SK-N-SH (cell line): ENCODE measurements around the gene TBC1D30. TPM values are rescaled to one million over a fixed set of nuclear protein-coding genes. Genes with fewer than 3 reads are reported as not detected.
A peak's percentile ranks its signal among the peaks of the same experiment; 100 is the strongest.

Source experiments
- CTCF ChIA-PET: fragments of 300-600, 350-600 bp; formaldehyde crosslinking; extraction: SDS; loops from one replicate; lab custom pipeline; 2021; lab: Yijun Ruan, JAX
- POLR2A ChIA-PET: fragments of 350-600 bp; sonication (Branson Sonifier 250); formaldehyde crosslinking; extraction: SDS; loops from one replicate; lab custom pipeline; 2020; ENCODE audit warnings: antibody characterized with exemption, inconsistent platforms; lab: Yijun Ruan, JAX
- DNase-seq: peaks from one replicate; pipeline ENCODE4 v3.0.0; 2012
- H2AFZ ChIP-seq: fragments of 200-600 bp; sonication (generic); 2 replicates; pipeline ENCODE4 v1.8.1; 2016; ENCODE audit warnings: antibody characterized with exemption, mild to moderate bottlenecking, low read depth
- H3F3A ChIP-seq: fragments of 200-600 bp; sonication (generic); replicated peaks from 2 replicates; pipeline ENCODE3; 2016; ENCODE audit warnings: antibody characterized with exemption, mild to moderate bottlenecking; ENCODE audit not compliant: insufficient read depth
- H3K27ac ChIP-seq, 2 experiments: fragments of 200-500 bp in 1 of 2; fragments of 200-600 bp in 1 of 2; sonication (Bioruptor generic) in 1 of 2; sonication (generic), shearing (Covaris generic) in 1 of 2; 2 replicates each; pipeline versions ENCODE4 v1.5.1 to v1.6.1; 2014 to 2016; ENCODE audit warnings: low read depth in 2 of 2, inconsistent platforms in 1 of 2, low read length in 1 of 2, mild to moderate bottlenecking in 1 of 2, mixed read lengths in 1 of 2
- H3K27me3 ChIP-seq: fragments of 200-600 bp; sonication (generic), shearing (Covaris generic); 2 replicates; pipeline ENCODE4 v1.6.1; 2016; ENCODE audit warnings: mixed run types; ENCODE audit not compliant: insufficient read depth
- H3K36me3 ChIP-seq, 2 experiments: fragments of 200-500 bp in 1 of 2; fragments of 200-600 bp in 1 of 2; sonication (Bioruptor generic) in 1 of 2; sonication (generic) in 1 of 2; replicated peaks in 1 of 2; 2 replicates each; pipeline versions ENCODE3 to v1.5.1; 2014 to 2016; ENCODE audit warnings: low read length in 1 of 2, mild to moderate bottlenecking in 1 of 2; ENCODE audit not compliant: insufficient read depth in 2 of 2, control insufficient read depth in 1 of 2
- H3K4me1 ChIP-seq, 2 experiments: fragments of 200-500 bp in 1 of 2; fragments of 200-600 bp in 1 of 2; sonication (Bioruptor generic) in 1 of 2; sonication (generic), shearing (Covaris generic) in 1 of 2; 2 replicates each; pipeline versions ENCODE4 v1.5.1 to v1.6.1; 2014 to 2016; ENCODE audit warnings: low read depth in 1 of 2, low read length in 1 of 2, mixed run types in 1 of 2; ENCODE audit not compliant: insufficient read depth in 2 of 2, control insufficient read depth in 1 of 2
- H3K4me2 ChIP-seq: fragments of 200-600 bp; sonication (generic), shearing (Covaris generic); 2 replicates; pipeline ENCODE4 v1.6.1; 2017; ENCODE audit warnings: mixed run types
- H3K4me3 ChIP-seq, 2 experiments: fragments of 200-500 bp in 1 of 2; fragments of 200-600 bp in 1 of 2; sonication (Bioruptor generic) in 1 of 2; sonication (generic), shearing (Covaris generic) in 1 of 2; 2 replicates each; pipeline versions ENCODE4 v1.5.1 to v1.8.1; 2014 to 2016; ENCODE audit warnings: low read depth in 2 of 2, inconsistent platforms in 1 of 2, low read length in 1 of 2, mild to moderate bottlenecking in 1 of 2, mixed read lengths in 1 of 2, moderate library complexity in 1 of 2
- H3K79me2 ChIP-seq: fragments of 200-600 bp; sonication (generic); 2 replicates; pipeline ENCODE4 v1.8.1; 2017; ENCODE audit warnings: mild to moderate bottlenecking; ENCODE audit not compliant: insufficient read depth
- H3K9ac ChIP-seq: fragments of 200-600 bp; sonication (generic); 2 replicates; pipeline ENCODE4 v1.6.1; 2017; ENCODE audit warnings: mixed run types
- H3K9me2 ChIP-seq: fragments of 200-600 bp; sonication (generic); 2 replicates; pipeline ENCODE4 v1.6.1; 2017; ENCODE audit warnings: mixed run types
- H3K9me3 ChIP-seq: fragments of 200-600 bp; sonication (generic); 2 replicates; pipeline ENCODE4 v1.6.1; 2017; ENCODE audit warnings: mixed run types, mild to moderate bottlenecking, moderate library complexity
- H4K20me1 ChIP-seq: fragments of 200-600 bp; sonication (generic); 2 replicates; pipeline ENCODE4 v1.6.1; 2017; ENCODE audit warnings: mild to moderate bottlenecking, mixed run types; ENCODE audit not compliant: insufficient read depth
- CHD2 ChIP-seq: fragments of 150-350 bp; IDR thresholded peaks from 2 replicates; pipeline ENCODE4 v1.6.1; 2018; ENCODE audit warnings: low read length; ENCODE audit not compliant: partially characterized antibody
- CTCF ChIP-seq: fragments of 200-600 bp; sonication (generic); IDR thresholded peaks from 2 replicates; pipeline ENCODE4 v1.6.1; 2017; ENCODE audit warnings: antibody characterized with exemption, mild to moderate bottlenecking, moderate library complexity
- ELF1 ChIP-seq: IDR thresholded peaks from 2 replicates; pipeline ENCODE4 v1.4.0; 2012
- EZH2phosphoT487 ChIP-seq: fragments of 200-600 bp; sonication (generic); IDR thresholded peaks from 2 replicates; pipeline ENCODE4 v1.6.1; 2017; ENCODE audit warnings: low read depth, mixed run types, mild to moderate bottlenecking, antibody characterized with exemption, moderate library complexity, borderline replicate concordance
- FOXJ3 ChIP-seq: sonication (generic); formaldehyde crosslinking; IDR thresholded peaks from 2 replicates; pipeline ENCODE4 v1.5.1; 2020; ENCODE audit warnings: mild to moderate bottlenecking, missing genetic modification reagents
- FOXM1 ChIP-seq: IDR thresholded peaks from 2 replicates; pipeline ENCODE4 v1.4.0; 2012; ENCODE audit warnings: low read depth, mild to moderate bottlenecking
- JUND ChIP-seq: IDR thresholded peaks from 2 replicates; pipeline ENCODE4 v1.4.0; 2012
- MEF2A ChIP-seq: IDR thresholded peaks from 2 replicates; pipeline ENCODE4 v1.4.0; 2012; ENCODE audit warnings: low read depth, borderline replicate concordance
- NFIC ChIP-seq: IDR thresholded peaks from 2 replicates; pipeline ENCODE4 v1.4.0; 2012; ENCODE audit warnings: borderline replicate concordance
- NRF1 ChIP-seq: IDR thresholded peaks from 2 replicates; pipeline ENCODE4 v1.6.1; 2012; ENCODE audit warnings: low read depth, mild to moderate bottlenecking, low read length
- RFX5 ChIP-seq: IDR thresholded peaks from 2 replicates; pipeline ENCODE4 v1.6.1; 2012; ENCODE audit warnings: mild to moderate bottlenecking, improper control_type of control experiment, low read length
- SMC3 ChIP-seq: IDR thresholded peaks from 2 replicates; pipeline ENCODE4 v1.6.1; 2012; ENCODE audit warnings: low read depth, low read length, improper control_type of control experiment
- TEAD4 ChIP-seq: IDR thresholded peaks from 2 replicates; pipeline ENCODE4 v1.4.0; 2012; ENCODE audit warnings: mild to moderate bottlenecking, borderline replicate concordance; ENCODE audit not compliant: insufficient read depth
- YY1 ChIP-seq: IDR thresholded peaks from 2 replicates; pipeline ENCODE4 v1.4.0; 2012; ENCODE audit warnings: low read depth, mild to moderate bottlenecking
- ZBTB33 ChIP-seq: IDR thresholded peaks from 2 replicates; pipeline ENCODE4 v1.4.0; 2012; ENCODE audit warnings: low read depth, borderline replicate concordance
- WGBS: methylation state at CpG from one replicate; pipeline ENCODE4 v1.1.6; 2017; ENCODE audit warnings: low lambda C conversion rate; 5-methylcytosine and 5-hydroxymethylcytosine counted together
- polyA plus RNA-seq, 3 experiments: library from polyadenylated mRNA; depleted of rRNA; stranded (reverse); fragments of >200 nt; gene quantifications; 2 replicates each; pipeline ENCODE4 v1.2.3, GENCODE V29; 2012
- TF ChIP-seq, protein P1 (sequence below): IDR thresholded peaks from 2 replicates; pipeline ENCODE4 v1.6.1; 2012; ENCODE audit warnings: mild to moderate bottlenecking, low read depth, low read length, moderate library complexity
- TF ChIP-seq, protein P2 (sequence below): IDR thresholded peaks from 2 replicates; pipeline ENCODE4 v1.4.0; 2012; ENCODE audit warnings: low read depth
- TF ChIP-seq, protein P3 (sequence below): fragments of 150-350 bp; IDR thresholded peaks from 2 replicates; pipeline ENCODE4 v1.6.1; 2017; ENCODE audit warnings: antibody characterized with exemption, low read length, low read depth, borderline replicate concordance

The TBC1D30 gene
- polyA plus RNA-seq, 1 of the 3 experiments (the other 2 are of a cell fraction), result 0.23 TPM

GRCh38 chr12:64826234-64826633 is 1.8 kb downstream of the TBC1D30 start:
- H3F3A ChIP-seq, result no peaks in the 10 kb centered on the region
- no peaks in the 10 kb centered on the region for H3K36me3 ChIP-seq
- H3K27me3 ChIP-seq, result peaks cover 36% of the 10 kb centered on the region
- ChIA-PET POLR2A (no interaction called here), CTCF (interaction anchor here (0.6 to 2.4 kb wide), 3 partner anchors 24 to 383 kb away, joined by 3 to 15 read pairs (median 6); no protein-coding TSS in a partner anchor)
- TF ChIP-seq, protein P1, sequence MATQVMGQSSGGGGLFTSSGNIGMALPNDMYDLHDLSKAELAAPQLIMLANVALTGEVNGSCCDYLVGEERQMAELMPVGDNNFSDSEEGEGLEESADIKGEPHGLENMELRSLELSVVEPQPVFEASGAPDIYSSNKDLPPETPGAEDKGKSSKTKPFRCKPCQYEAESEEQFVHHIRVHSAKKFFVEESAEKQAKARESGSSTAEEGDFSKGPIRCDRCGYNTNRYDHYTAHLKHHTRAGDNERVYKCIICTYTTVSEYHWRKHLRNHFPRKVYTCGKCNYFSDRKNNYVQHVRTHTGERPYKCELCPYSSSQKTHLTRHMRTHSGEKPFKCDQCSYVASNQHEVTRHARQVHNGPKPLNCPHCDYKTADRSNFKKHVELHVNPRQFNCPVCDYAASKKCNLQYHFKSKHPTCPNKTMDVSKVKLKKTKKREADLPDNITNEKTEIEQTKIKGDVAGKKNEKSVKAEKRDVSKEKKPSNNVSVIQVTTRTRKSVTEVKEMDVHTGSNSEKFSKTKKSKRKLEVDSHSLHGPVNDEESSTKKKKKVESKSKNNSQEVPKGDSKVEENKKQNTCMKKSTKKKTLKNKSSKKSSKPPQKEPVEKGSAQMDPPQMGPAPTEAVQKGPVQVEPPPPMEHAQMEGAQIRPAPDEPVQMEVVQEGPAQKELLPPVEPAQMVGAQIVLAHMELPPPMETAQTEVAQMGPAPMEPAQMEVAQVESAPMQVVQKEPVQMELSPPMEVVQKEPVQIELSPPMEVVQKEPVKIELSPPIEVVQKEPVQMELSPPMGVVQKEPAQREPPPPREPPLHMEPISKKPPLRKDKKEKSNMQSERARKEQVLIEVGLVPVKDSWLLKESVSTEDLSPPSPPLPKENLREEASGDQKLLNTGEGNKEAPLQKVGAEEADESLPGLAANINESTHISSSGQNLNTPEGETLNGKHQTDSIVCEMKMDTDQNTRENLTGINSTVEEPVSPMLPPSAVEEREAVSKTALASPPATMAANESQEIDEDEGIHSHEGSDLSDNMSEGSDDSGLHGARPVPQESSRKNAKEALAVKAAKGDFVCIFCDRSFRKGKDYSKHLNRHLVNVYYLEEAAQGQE, result peak; percentile 95
- no peak for TF ChIP-seq FOXM1
- H3K9me3 ChIP-seq, result peaks cover 6% of the 10 kb centered on the region; the same call in 1 of the 2 replicates
- H3K9me2 ChIP-seq, result no peaks in the 10 kb centered on the region
- H2AFZ ChIP-seq, result no peak overlapping the region
- no peaks in the 10 kb centered on the region for H3K79me2 ChIP-seq
- H3K4me3 ChIP-seq, result no peak overlapping the region
- no peak overlapping the region for H3K4me2 ChIP-seq
- H3K27ac ChIP-seq, result no peak overlapping the region
- 37% methylated on average over 19 of the region's 19 CpGs for WGBS
- H4K20me1 ChIP-seq, result no peaks in the 10 kb centered on the region
- H3K9ac ChIP-seq, result no peak overlapping the region
- H3K4me1 ChIP-seq, result peaks cover 0 to 4% of the 10 kb centered on the region in 2 experiments; a peak in 1 of 4 replicates
- peak; percentile 26 for DNase-seq

DNA sequence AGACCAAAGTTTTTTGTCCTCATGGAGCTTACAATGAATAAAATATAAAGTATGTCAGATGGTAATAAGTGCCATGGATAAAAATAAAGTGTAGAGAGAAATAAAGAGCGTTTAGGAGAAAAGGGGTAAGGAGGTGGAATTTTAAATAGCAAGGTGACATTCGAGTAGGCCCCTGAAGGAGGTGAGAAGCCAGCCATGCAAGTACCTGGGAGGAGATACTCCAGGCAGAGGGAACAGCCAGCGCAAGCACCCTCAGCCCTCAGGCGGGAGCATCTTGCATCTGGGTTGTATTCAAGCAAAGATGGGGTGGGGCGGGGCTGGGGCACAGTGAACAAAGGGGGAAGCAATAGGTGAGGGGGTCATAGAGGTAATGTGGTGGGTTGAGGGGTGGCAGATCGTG is 4.3 kb downstream of the TBC1D30 start:
- H3K36me3 ChIP-seq, result no peaks in the 10 kb centered on the region
- no peak overlapping the region for H3K9ac ChIP-seq
- no peaks in the 10 kb centered on the region for H3K9me2 ChIP-seq
- no peaks in the 10 kb centered on the region for H3F3A ChIP-seq
- no peaks in the 10 kb centered on the region for H3K79me2 ChIP-seq
- no peak overlapping the region for H3K4me2 ChIP-seq
- H3K27ac ChIP-seq, result no peak overlapping the region
- H2AFZ ChIP-seq, result no peak overlapping the region
- 37% methylated on average over 6 of the region's 6 CpGs for WGBS
- ChIA-PET POLR2A (no interaction called here), CTCF (interaction anchor here (1.7 kb wide), 1 partner anchor 27 kb away, joined by 9 read pairs; no protein-coding TSS in a partner anchor)
- no peaks in the 10 kb centered on the region for H4K20me1 ChIP-seq
- H3K27me3 ChIP-seq, result peaks cover 33% of the 10 kb centered on the region
- H3K4me3 ChIP-seq, result no peak overlapping the region
- no peak for DNase-seq
- H3K9me3 ChIP-seq, result no peaks in the 10 kb centered on the region
- peaks cover 0 to 4% of the 10 kb centered on the region in 2 experiments; a peak in 1 of 4 replicates for H3K4me1 ChIP-seq
- TF ChIP-seq JUND, result no peak
- no peak for TF ChIP-seq NFIC
- no peak for TF ChIP-seq CTCF
- TF ChIP-seq TEAD4, result no peak
- TF ChIP-seq, protein P2, sequence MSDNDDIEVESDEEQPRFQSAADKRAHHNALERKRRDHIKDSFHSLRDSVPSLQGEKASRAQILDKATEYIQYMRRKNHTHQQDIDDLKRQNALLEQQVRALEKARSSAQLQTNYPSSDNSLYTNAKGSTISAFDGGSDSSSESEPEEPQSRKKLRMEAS, result no peak
- no peak for TF ChIP-seq ELF1
- no peak for TF ChIP-seq RFX5
- TF ChIP-seq CHD2, result no peak
- no peak for TF ChIP-seq NRF1
- TF ChIP-seq ZBTB33, result no peak
- no peak for TF ChIP-seq FOXJ3 (CRISPR knock-in tag)
- TF ChIP-seq SMC3, result no peak
- TF ChIP-seq YY1, result no peak
- TF ChIP-seq, protein P3, sequence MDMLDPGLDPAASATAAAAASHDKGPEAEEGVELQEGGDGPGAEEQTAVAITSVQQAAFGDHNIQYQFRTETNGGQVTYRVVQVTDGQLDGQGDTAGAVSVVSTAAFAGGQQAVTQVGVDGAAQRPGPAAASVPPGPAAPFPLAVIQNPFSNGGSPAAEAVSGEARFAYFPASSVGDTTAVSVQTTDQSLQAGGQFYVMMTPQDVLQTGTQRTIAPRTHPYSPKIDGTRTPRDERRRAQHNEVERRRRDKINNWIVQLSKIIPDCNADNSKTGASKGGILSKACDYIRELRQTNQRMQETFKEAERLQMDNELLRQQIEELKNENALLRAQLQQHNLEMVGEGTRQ, result no peak
- no peak for TF ChIP-seq MEF2A
- no peak for TF ChIP-seq EZH2phosphoT487
